Trophoblast cell (in vitro differentiated cells and primary cell): ENCODE data around the gene DND1.
"Not testable (repeated sequence)": the region's sequence is repeated elsewhere in the genome, so short reads cannot be mapped to it uniquely, and the experiment has no call there.

ENCODE experiments used
- DNase-seq, 2 donors: peaks; one replicate each; pipeline ENCODE4 v3.0.0-alpha.2; 2016
- H2AFZ ChIP-seq: 2 replicates; pipeline ENCODE4 v1.6.1; 2013; ENCODE audit warnings: low read length, moderate library complexity, mild to moderate bottlenecking; ENCODE audit not compliant: insufficient read depth, poor library complexity
- H2AK5ac ChIP-seq: 2 replicates; pipeline ENCODE4 v1.6.1; 2013; ENCODE audit warnings: mild to moderate bottlenecking, low read length
- H2BK120ac ChIP-seq: 2 replicates; pipeline ENCODE4 v1.6.1; 2013; ENCODE audit warnings: low read length, mild to moderate bottlenecking, moderate library complexity; ENCODE audit not compliant: insufficient read depth, poor library complexity
- H2BK12ac ChIP-seq: 2 replicates; pipeline ENCODE4 v1.6.1; 2013; ENCODE audit warnings: mild to moderate bottlenecking, low read length, moderate library complexity
- H2BK5ac ChIP-seq: 2 replicates; pipeline ENCODE4 v1.6.1; 2013; ENCODE audit warnings: low read length, low read depth, moderate library complexity, mild to moderate bottlenecking; ENCODE audit not compliant: poor library complexity
- H3K14ac ChIP-seq: 2 replicates; pipeline ENCODE4 v1.6.1; 2013; ENCODE audit warnings: mild to moderate bottlenecking, low read length
- H3K18ac ChIP-seq: 2 replicates; pipeline ENCODE4 v1.6.1; 2013; ENCODE audit warnings: mild to moderate bottlenecking, low read length
- H3K23ac ChIP-seq: 2 replicates; pipeline ENCODE4 v1.6.1; 2013; ENCODE audit warnings: low read length
- H3K27ac ChIP-seq: 2 replicates; pipeline ENCODE4 v1.5.1; 2013; ENCODE audit warnings: low read depth, mild to moderate bottlenecking, inconsistent platforms, low read length, moderate library complexity
- H3K27me3 ChIP-seq: 2 replicates; pipeline ENCODE4 v1.6.1; 2013; ENCODE audit warnings: inconsistent platforms, mild to moderate bottlenecking, low read length, moderate library complexity; ENCODE audit not compliant: insufficient read depth
- H3K36me3 ChIP-seq, 2 experiments: 1 replicate in 1 of 2; 2 replicates in 1 of 2; pipeline ENCODE4 v1.6.1; 2013; ENCODE audit warnings: low read length in 2 of 2, mild to moderate bottlenecking in 2 of 2, moderate library complexity in 1 of 2; ENCODE audit not compliant: insufficient read depth in 2 of 2, control insufficient read depth in 1 of 2
- H3K4ac ChIP-seq: 2 replicates; pipeline ENCODE4 v1.6.1; 2013; ENCODE audit warnings: low read depth, mild to moderate bottlenecking, low read length, moderate library complexity
- H3K4me1 ChIP-seq, 2 experiments: 1 replicate in 1 of 2; 2 replicates in 1 of 2; pipeline ENCODE4 v1.6.1; 2013; ENCODE audit warnings: low read length in 2 of 2, mild to moderate bottlenecking in 2 of 2, moderate library complexity in 1 of 2; ENCODE audit not compliant: insufficient read depth in 2 of 2, control insufficient read depth in 1 of 2
- H3K4me2 ChIP-seq: 2 replicates; pipeline ENCODE4 v1.6.1; 2013; ENCODE audit warnings: inconsistent platforms, mild to moderate bottlenecking, low read length, moderate library complexity
- H3K4me3 ChIP-seq: 2 replicates; pipeline ENCODE4 v1.5.1; 2013; ENCODE audit warnings: mild to moderate bottlenecking, low read depth, low read length, inconsistent platforms
- H3K79me1 ChIP-seq: one replicate; pipeline ENCODE4 v1.6.1; 2013; ENCODE audit warnings: low read length
- H3K79me2 ChIP-seq: 2 replicates; pipeline ENCODE4 v1.6.1; 2013; ENCODE audit warnings: low read length, mild to moderate bottlenecking; ENCODE audit not compliant: control insufficient read depth, insufficient read depth, poor library complexity
- H3K9ac ChIP-seq: 2 replicates; pipeline ENCODE4 v1.6.1; 2013; ENCODE audit warnings: mild to moderate bottlenecking, low read length
- H3K9me3 ChIP-seq: 2 replicates; pipeline ENCODE4 v1.6.1; 2013; ENCODE audit warnings: low read depth, mild to moderate bottlenecking, control low read depth, inconsistent platforms, low read length; ENCODE audit not compliant: insufficient read depth
- H4K12ac ChIP-seq: 2 replicates; pipeline ENCODE4 v1.6.1; 2013; ENCODE audit warnings: low read depth, mild to moderate bottlenecking, low read length, moderate library complexity
- H4K8ac ChIP-seq: 2 replicates; pipeline ENCODE4 v1.6.1; 2013; ENCODE audit warnings: low read depth, mild to moderate bottlenecking, low read length, moderate library complexity
- H4K91ac ChIP-seq: one replicate; pipeline ENCODE4 v1.6.1; 2013; ENCODE audit warnings: low read depth, mild to moderate bottlenecking, low read length, moderate library complexity
- WGBS: extraction: QIAGEN DNeasy Blood & Tissue Kit; methylation state at CpG from one replicate; pipeline ENCODE4 v1.1.7; 2013; ENCODE audit warnings: missing lambda C conversion rate; ENCODE audit not compliant: insufficient read length, insufficient coverage; ENCODE audit errors: extremely low coverage; 5-methylcytosine and 5-hydroxymethylcytosine counted together

DND1 gene

GRCh38 chr5:140708787-140709186, 35.4 kb upstream of the DND1 start:
- not testable (repeated sequence) for H2AFZ ChIP-seq, H3K18ac ChIP-seq, H3K9me3 ChIP-seq, H3K14ac ChIP-seq, H3K9ac ChIP-seq, H4K91ac ChIP-seq, H4K8ac ChIP-seq, H2BK12ac ChIP-seq, H3K79me1 ChIP-seq, H3K79me2 ChIP-seq, H3K4me2 ChIP-seq, H2AK5ac ChIP-seq, H3K23ac ChIP-seq, H3K27ac ChIP-seq, H3K4ac ChIP-seq, H4K12ac ChIP-seq, H3K4me1 ChIP-seq, H3K27me3 ChIP-seq, H3K4me3 ChIP-seq, H2BK120ac ChIP-seq, H2BK5ac ChIP-seq
- DNase-seq: peak in 1 of 2 donors; percentile 49
- no CpG with 5 or more reads among the region's 9 CpGs for WGBS
- peaks cover 8 to 19% of the 10 kb centered on the region in 2 experiments for H3K36me3 ChIP-seq

DNA sequence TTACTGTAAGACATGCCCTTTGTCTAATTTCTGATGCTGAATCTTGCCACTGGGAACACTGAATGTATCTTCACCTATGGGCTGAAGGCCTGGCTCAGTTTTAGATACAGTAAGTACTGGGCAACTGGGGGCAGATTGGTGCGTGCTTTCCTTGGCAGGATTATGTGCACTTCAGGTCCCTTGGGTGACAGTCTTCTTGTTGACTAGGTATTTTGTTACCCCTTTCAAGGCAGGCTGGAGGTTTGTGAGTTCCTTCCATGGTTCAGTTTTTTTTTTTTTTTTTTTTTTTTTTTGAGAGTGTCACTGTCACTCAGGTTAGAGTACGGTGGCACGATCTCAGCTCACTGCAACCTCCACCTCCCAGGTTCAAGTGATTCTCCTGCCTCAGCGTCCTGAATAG, 34.4 kb upstream of the DND1 start:
- no peak overlapping the region for H2BK12ac ChIP-seq
- no peak overlapping the region for H3K4me2 ChIP-seq
- no peak overlapping the region for H3K18ac ChIP-seq
- no peak overlapping the region for H2BK120ac ChIP-seq
- no peak overlapping the region for H3K4ac ChIP-seq
- peaks cover 8 to 27% of the 10 kb centered on the region in 2 experiments for H3K36me3 ChIP-seq
- no peak overlapping the region for H4K8ac ChIP-seq
- no peak overlapping the region for H4K91ac ChIP-seq
- H3K27me3 ChIP-seq: no peaks in the 10 kb centered on the region
- DNase-seq: no peak
- no peak overlapping the region for H3K14ac ChIP-seq
- H3K4me3 ChIP-seq: no peak overlapping the region
- H3K4me1 ChIP-seq: peaks cover 0 to 2% of the 10 kb centered on the region in 2 experiments
- no peaks in the 10 kb centered on the region for H3K79me2 ChIP-seq
- H3K23ac ChIP-seq: no peak overlapping the region
- no peak overlapping the region for H3K27ac ChIP-seq
- no peak overlapping the region for H2BK5ac ChIP-seq
- H2AK5ac ChIP-seq: no peak overlapping the region
- H2AFZ ChIP-seq: no peak overlapping the region
- H3K79me1 ChIP-seq: peaks cover 3% of the 10 kb centered on the region
- no peak overlapping the region for H3K9ac ChIP-seq
- H4K12ac ChIP-seq: no peak overlapping the region
- no CpG with 5 or more reads among the region's 4 CpGs for WGBS
- H3K9me3 ChIP-seq: no peaks in the 10 kb centered on the region

GRCh38 chr5:140700177-140701144, 27.1 kb upstream of the DND1 start, which contains the start of gene ZMAT2:
Gene ZMAT2, plus strand, starts transcription at chr5:140700447. Its CDS starts 14 bp downstream, at chr5:140700461.
- Histone ChIP-seq H2BK120ac (peak within 1 kb of the TSS; percentile 12), H3K36me3 (peaks cover 21 to 66% of the 10 kb centered on the region in 2 experiments), H3K14ac (peak within 1 kb of the TSS; percentile 8), H3K4me1 (peaks cover 3% of the 10 kb centered on the region in 2 experiments), H3K4me2 (peak within 1 kb of the TSS; percentile 92), H4K8ac (peak within 1 kb of the TSS; percentile 84), H3K9ac (peak within 1 kb of the TSS; percentile 87), H2BK5ac (peak within 1 kb of the TSS; percentile 8), H3K9me3 (no peaks in the 10 kb centered on the region), H3K27me3 (no peaks in the 10 kb centered on the region), H3K23ac (no peak within 1 kb of the TSS), H3K4me3 (peak within 1 kb of the TSS; percentile 86), H3K27ac (no peak within 1 kb of the TSS), H2AFZ (peak within 1 kb of the TSS; percentile 24), H4K91ac (peak within 1 kb of the TSS; percentile 23), H3K79me2 (peaks cover 8% of the 10 kb centered on the region), H2AK5ac (peak within 1 kb of the TSS; percentile 25), H3K4ac (peak within 1 kb of the TSS; percentile 68), H3K79me1 (peaks cover 1% of the 10 kb centered on the region), H4K12ac (peak within 1 kb of the TSS; percentile 28), H2BK12ac (no peak within 1 kb of the TSS), H3K18ac (peak within 1 kb of the TSS; percentile 10)
- WGBS: no CpG with 5 or more reads among the region's 44 CpGs
- DNase-seq: peak; percentile 99

DNA sequence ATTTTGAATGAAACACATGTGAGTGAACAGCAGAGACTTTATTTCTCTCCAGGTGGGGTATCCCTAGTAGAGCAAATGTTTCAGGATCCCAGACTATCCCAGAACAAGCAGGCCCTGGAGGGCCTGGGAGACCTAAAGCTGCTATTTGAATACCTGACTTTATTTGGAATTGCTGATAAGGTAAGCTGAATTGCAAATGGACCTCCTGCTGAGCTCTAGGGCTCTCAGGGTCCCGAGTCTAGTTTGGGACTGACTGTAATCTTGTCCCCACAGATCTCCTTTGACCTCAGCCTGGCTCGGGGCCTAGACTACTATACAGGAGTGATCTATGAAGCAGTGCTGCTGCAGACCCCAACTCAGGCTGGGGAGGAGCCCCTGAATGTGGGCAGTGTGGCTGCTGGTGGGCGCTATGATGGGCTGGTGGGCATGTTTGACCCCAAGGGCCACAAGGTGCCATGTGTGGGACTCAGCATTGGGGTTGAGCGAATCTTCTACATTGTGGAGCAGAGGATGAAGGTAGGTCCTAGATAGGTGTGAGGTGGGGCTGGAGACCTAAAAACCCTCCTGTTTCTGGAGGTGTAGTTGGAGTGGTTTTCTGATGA, 23.6 kb upstream of the DND1 start:
- Histone ChIP-seq H3K4me1 (peaks cover 3% of the 10 kb centered on the region in 2 experiments), H3K4me3 (no peak overlapping the region), H3K4me2 (no peak overlapping the region), H4K8ac (no peak overlapping the region), H3K9me3 (no peaks in the 10 kb centered on the region), H3K27me3 (no peaks in the 10 kb centered on the region), H2BK12ac (no peak overlapping the region), H3K9ac (no peak overlapping the region), H3K18ac (no peak overlapping the region), H2AK5ac (no peak overlapping the region), H2AFZ (no peak overlapping the region), H2BK120ac (no peak overlapping the region), H4K12ac (no peak overlapping the region), H3K27ac (no peak overlapping the region), H3K79me2 (peaks cover 9% of the 10 kb centered on the region), H4K91ac (no peak overlapping the region), H3K23ac (no peak overlapping the region), H2BK5ac (no peak overlapping the region), H3K79me1 (peaks cover 1% of the 10 kb centered on the region), H3K4ac (no peak overlapping the region), H3K36me3 (peaks cover 30 to 58% of the 10 kb centered on the region in 2 experiments), H3K14ac (no peak overlapping the region)
- no peak for DNase-seq
- no CpG with 5 or more reads among the region's 4 CpGs for WGBS
